ENCODE data around the gene PSMB11.

PSMB11 gene

DNA sequence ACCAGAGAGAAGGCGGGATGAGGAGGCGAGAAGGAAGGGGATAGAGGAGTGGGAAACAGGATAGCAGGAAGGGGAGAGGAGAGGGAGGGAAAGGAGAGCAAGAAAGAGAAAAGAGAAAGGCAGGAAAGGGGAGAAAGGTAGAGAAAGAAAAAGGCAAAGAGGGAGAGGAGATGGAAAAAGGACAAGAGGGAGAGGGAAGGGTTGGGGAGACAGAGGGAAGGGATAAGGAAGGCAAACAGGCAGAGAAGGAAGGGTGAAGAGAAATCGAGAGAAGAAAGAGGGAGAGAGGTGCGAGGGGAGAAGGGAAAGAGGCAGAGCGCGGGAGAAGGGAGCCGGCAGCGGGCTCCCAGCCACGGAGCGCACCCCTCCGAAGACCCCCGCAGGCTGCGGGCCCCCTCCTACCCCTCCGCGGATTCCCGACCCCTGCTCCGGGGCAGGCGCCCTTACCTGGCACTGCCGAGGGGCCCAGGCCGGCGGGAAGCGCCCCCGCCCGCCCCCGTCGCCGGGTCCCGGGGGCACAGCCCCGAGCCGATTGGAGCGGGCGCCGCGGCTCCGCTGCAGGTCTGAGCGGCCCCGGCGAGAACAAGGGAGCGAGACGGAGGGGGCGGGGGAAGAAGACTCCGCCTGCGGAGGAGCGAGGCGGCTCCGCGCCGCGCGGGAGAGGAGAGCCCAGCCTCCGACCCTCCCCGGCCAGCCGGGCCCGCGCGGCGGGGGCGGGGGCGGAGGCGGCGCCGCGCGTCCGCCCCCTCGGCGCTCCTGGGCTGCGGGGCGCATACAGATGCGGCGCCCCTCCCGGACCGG, 15.1 kb downstream of the PSMB11 start, which contains the start of gene CDH24:
TSS of gene CDH24 (minus strand) at position 565 of the 801 bp plus-strand sequence. CDS start 1,787 bp downstream, outside the sequence.
- DNase-seq (ENCODE audit: insufficient read length) (peak; percentile 83), FAIRE-seq (no peak)
- no peak for TF ChIP-seq POLR2AphosphoS5 (IDR thresholded peaks at IDR 0.05; ENCODE audit: low read depth, low read length)
- TF ChIP-seq TAF1 (IDR thresholded peaks at IDR 0.05; ENCODE audit: borderline replicate concordance, low read depth, low read length) = no peak
- no peak for TF ChIP-seq POLR2A (IDR thresholded peaks at IDR 0.05; ENCODE audit: low read depth, low read length)

DNA sequence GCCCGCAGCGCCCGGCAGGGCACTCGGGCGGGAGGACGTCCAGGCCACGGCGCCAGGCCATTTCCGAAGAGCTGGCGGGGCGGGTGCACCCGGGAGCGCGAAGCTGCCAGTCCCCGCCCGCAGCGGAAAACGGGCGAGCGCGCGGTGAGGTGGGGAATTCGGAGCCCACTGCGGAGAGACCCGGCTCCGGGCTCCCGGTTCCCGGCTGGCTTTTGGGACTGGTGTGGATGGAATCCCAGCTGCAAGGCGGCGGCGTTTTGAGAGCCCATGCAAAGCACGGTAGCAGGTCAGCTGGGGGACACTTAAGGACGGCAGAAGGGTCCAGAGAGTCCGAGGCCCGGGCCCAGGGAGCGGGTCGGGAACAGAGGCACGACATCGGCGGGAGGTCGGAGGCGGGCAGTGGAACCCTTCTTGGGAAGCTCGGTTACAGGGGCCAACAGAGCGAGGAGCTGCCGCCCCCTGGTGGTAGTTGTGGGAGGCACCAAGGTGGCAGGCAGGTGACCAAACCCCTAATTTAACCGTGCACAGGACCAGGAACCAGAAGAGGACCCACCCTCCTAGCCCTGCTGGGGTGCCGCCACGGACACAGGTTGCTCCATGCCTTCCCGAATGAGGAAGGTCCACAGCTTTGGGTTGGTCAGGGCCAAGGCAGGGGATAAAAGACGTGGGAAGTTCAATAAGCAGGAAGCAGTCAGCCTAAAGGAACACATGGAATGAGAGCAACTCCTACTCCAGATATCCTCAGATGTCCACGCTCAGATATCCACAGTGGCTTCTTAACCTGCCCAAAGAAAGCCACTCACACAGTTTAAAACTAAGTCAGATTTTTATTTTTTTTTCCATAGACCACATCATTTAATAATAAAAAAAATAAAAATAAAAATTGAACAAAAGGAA, 16.0 kb downstream of the PSMB11 start:
- TF ChIP-seq POLR2A (IDR thresholded peaks at IDR 0.05; ENCODE audit: low read depth, low read length) = peak; percentile 53; the same call in 1 of the 2 replicates
- TF ChIP-seq POLR2AphosphoS5 (IDR thresholded peaks at IDR 0.05; ENCODE audit: low read depth, low read length) = peak; percentile 74; the same call in 1 of the 2 replicates
- TF ChIP-seq TAF1 (IDR thresholded peaks at IDR 0.05; ENCODE audit: borderline replicate concordance, low read depth, low read length) = no peak
- DNase-seq (ENCODE audit: insufficient read length) (peak; percentile 92), FAIRE-seq (peak; percentile 85)

GRCh38 chr14:23058654-23059504, 16.9 kb downstream of the PSMB11 start:
- DNase-seq (ENCODE audit: insufficient read length) (no peak), FAIRE-seq (no peak)
- 0 out of 2 replicates have a peak, but pooled peaks have one; percentile 47 for TF ChIP-seq POLR2AphosphoS5 (IDR thresholded peaks at IDR 0.05; ENCODE audit: low read depth, low read length)
- peak; percentile 23; the same call in 1 of the 2 replicates for TF ChIP-seq POLR2A (IDR thresholded peaks at IDR 0.05; ENCODE audit: low read depth, low read length)
- TF ChIP-seq TAF1 (IDR thresholded peaks at IDR 0.05; ENCODE audit: borderline replicate concordance, low read depth, low read length) = no peak

GRCh38 chr14:23060536-23061260, 18.7 kb downstream of the PSMB11 start:
- FAIRE-seq (no peak), DNase-seq (ENCODE audit: insufficient read length) (no peak)
- no peak for TF ChIP-seq POLR2AphosphoS5 (IDR thresholded peaks at IDR 0.05; ENCODE audit: low read depth, low read length)
- no peak for TF ChIP-seq TAF1 (IDR thresholded peaks at IDR 0.05; ENCODE audit: borderline replicate concordance, low read depth, low read length)
- TF ChIP-seq POLR2A (IDR thresholded peaks at IDR 0.05; ENCODE audit: low read depth, low read length) = no peak

GRCh38 chr14:23062002-23062401, 20.0 kb downstream of the PSMB11 start:
- DNase-seq (ENCODE audit: insufficient read length) = no peak
- TF ChIP-seq TAF1 (IDR thresholded peaks at IDR 0.05; ENCODE audit: borderline replicate concordance, low read depth, low read length) = no peak
- no peak for TF ChIP-seq POLR2A (IDR thresholded peaks at IDR 0.05; ENCODE audit: low read depth, low read length)
- no peak for TF ChIP-seq POLR2AphosphoS5 (IDR thresholded peaks at IDR 0.05; ENCODE audit: low read depth, low read length)
- FAIRE-seq = no peak

DNA sequence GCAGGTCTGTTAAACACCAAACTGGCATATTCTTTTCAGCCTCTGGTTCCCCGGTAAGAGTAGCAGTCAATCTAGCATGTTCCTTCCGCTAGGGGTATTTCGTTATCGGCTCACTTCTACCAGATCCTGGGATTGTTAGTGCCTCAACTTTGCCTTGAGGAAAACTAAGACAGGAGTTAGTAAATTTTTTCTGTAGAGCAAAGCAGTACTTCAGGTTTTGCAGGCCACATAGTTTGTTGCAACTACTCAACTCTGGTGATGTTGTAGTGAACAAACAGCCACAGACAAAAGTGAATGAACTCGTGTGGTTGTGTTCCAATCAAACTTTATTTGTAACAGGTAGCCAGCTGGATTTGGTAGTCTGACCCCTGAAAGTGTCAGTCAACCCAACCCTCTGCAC, 21.6 kb downstream of the PSMB11 start:
- no peak for TF ChIP-seq TAF1 (IDR thresholded peaks at IDR 0.05; ENCODE audit: borderline replicate concordance, low read depth, low read length)
- FAIRE-seq (no peak), DNase-seq (ENCODE audit: insufficient read length) (no peak)

DNA sequence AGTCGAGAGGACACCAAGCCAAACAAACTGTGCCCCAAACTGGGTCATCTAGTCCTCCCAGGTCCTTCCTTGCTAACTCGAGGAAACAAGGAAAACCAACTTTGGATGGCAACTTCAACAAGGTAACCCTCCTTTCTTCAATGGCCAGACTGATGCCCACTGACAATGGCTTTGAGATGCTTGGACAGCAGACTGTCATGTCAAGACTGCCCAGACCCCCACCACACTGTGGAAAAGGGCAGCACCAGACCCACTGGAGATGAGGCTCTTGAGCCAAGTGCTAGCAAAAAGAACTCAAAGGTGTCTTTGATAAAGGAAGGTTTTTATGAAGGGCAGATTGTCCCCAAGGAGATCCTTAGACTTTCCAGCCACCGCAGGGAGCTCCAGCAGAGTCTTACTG, 24.4 kb downstream of the PSMB11 start:
- FAIRE-seq = no peak
- DNase-seq (ENCODE audit: insufficient read length) = no peak
- TF ChIP-seq POLR2AphosphoS5 (IDR thresholded peaks at IDR 0.05; ENCODE audit: low read depth, low read length) = no peak
- no peak for TF ChIP-seq TAF1 (IDR thresholded peaks at IDR 0.05; ENCODE audit: borderline replicate concordance, low read depth, low read length)
- no peak for TF ChIP-seq POLR2A (IDR thresholded peaks at IDR 0.05; ENCODE audit: low read depth, low read length)

DNA sequence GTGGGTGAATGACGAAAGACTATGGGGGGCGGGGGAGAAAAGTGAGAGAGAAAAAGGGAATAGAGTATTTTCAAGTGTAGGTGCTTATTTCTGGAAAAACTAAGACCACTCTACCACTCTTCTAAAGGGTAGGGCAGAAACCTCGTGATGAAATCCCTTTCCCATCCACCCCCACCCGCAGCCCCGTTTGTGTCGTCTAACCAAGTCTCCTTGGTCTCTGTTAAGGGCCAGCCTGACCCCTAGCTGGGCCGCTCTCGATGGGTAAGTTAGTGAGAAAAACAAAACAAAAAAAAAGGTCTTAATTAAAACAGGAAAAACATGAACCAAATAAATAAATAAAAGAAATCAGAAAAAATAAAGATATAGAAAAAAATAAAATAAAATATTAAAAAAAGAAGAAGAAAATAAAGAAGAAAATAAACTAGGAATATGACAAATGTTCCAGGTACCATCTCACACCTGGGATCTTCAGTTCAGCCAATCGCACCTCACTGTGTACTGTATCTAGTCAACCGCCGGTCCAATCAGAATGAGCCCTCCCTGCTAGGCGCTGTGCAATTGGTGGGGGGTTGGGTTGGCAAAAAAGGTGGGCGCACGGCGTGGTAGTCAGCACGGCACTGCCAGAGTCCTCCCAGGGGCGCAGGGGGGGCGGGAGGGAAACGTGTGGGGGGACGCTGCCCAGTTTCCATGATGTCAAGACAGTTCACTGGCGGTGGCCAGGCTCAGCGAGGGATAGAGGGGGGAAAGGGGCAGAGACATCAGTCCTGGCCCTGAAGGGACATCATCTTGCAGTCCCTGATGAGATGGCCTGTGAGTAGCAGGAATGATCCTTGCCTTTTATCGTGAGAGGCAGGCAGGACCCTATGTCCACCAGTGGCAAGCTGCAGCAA, 25.1 kb downstream of the PSMB11 start:
- DNase-seq (ENCODE audit: insufficient read length) = no peak
- FAIRE-seq = no peak
- TF ChIP-seq POLR2AphosphoS5 (IDR thresholded peaks at IDR 0.05; ENCODE audit: low read depth, low read length) (no peak), TAF1 (IDR thresholded peaks at IDR 0.05; ENCODE audit: borderline replicate concordance, low read depth, low read length) (no peak), POLR2A (IDR thresholded peaks at IDR 0.05; ENCODE audit: low read depth, low read length) (no peak)

DNA sequence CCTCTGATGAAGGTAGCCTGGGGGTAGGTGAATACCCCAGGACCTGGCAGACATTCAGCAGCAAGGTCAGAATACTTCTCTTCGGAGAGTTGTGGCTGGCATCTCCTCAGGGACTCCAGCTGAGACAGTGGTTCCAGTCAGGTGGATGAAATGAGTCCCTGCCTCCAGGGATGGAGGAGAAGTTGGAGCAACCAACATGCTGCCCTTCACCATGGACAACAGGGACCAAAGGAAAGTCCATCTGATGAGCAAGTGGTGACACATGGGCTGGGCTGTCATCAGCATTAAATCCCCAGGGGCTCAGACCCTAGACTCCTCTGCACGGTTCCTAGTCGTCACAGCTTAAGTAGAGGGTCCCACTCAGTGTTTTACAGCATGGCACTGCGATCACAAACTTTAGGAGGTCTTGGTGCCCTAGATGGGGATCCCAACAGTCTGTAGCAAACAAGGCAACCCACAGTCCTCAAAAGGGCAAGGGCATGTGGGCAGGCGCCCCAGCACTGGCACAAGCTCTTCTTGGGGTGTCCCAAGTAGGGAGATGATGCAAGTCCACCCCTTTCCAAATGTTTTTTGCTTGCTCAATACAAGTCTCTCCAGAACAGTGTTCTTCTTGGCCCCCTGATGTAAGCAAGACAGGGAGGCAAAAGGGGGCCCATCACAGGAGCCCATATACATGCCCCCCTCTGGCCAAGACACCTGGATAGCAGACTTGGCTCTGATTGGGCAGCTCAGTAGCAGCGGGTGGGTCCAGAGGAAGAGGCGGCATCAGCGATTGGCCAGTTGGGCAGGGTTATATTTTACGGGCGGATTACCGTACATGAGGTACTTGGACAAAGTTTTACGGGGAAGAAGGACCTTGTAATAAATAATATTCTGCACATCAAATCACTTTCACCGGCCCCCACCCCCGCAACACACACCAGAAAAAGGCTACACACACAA, 26.1 kb downstream of the PSMB11 start:
- TF ChIP-seq TAF1 (IDR thresholded peaks at IDR 0.05; ENCODE audit: borderline replicate concordance, low read depth, low read length) = no peak
- 0 out of 2 replicates have a peak, but pooled peaks have one; percentile 19 for TF ChIP-seq POLR2AphosphoS5 (IDR thresholded peaks at IDR 0.05; ENCODE audit: low read depth, low read length)
- TF ChIP-seq POLR2A (IDR thresholded peaks at IDR 0.05; ENCODE audit: low read depth, low read length) = no peak
- FAIRE-seq (no peak), DNase-seq (ENCODE audit: insufficient read length) (no peak)

Measured in GM12892 (cell line).